ENCODE data around the gene CRTC1.
A peak's percentile ranks its signal among the peaks of the same experiment; 100 is the strongest.

CRTC1 gene

DNA sequence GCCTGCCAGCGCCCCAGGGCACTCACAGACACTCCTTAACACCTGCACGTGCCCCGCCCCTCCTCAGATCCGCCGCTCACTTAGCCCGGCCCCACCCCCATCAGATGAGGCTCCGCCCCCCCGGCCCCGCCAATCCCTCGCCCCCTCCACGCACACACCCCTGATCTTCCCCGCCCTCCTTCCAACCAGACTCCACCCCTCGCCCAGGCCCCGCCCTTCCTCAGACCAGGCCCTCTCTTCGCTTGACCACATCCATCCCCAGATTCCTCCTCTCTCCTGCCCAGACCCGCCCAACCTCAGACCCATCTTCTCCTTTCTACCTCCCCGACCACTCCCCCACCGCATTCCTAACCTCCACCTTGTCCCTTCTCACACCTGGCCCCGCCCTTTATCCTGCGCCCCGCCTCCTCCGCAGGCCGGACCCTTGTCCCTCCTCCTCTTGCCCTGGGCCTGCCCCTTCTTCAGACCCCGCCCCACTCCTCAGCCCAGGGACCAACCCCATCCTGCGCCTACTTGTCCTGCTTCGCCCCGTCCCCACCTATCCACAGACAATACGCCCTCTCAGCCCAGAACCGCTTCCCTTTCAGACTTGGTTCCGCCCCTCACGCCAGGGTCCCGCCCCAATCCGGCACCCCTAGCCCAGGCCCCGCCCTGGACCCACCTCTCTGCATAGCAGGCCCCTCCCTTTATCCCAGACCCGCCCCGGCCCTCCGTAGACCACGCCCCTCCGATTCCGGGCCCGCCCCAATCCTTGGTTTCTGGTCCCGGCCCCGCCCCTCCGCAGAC, 47.1 kb upstream of the CRTC1 start:
- DNase-seq (peak; percentile 99), ATAC-seq (ENCODE audit: insufficient read depth, low read depth) (peak; percentile 96)
- Histone ChIP-seq H3K4me2 (ENCODE audit: insufficient read depth, low read length) (peak overlapping the region; percentile 97), H3K79me2 (ENCODE audit: insufficient read depth, low read length) (peaks cover 44% of the 10 kb centered on the region), H3K27me3 (ENCODE audit: insufficient read depth, low read length, poor library complexity) (no peaks in the 10 kb centered on the region), H3K9ac (ENCODE audit: low read depth, low read length) (peak overlapping the region; percentile 93; the same call in 1 of the 2 replicates), H3K4me1 (ENCODE audit: insufficient read depth, low read length) (peaks cover 28% of the 10 kb centered on the region), H4K20me1 (ENCODE audit: insufficient read depth, low read length) (peaks cover 13% of the 10 kb centered on the region; the same call in 1 of the 2 replicates), H2AFZ (ENCODE audit: low read depth, low read length) (peak overlapping the region; percentile 89), H3K36me3 (ENCODE audit: insufficient read depth, low read length) (peaks cover 3% of the 10 kb centered on the region; the same call in 1 of the 2 replicates), H3K27ac (ENCODE audit: low read length) (peak overlapping the region; percentile 59), H3K9me3 (ENCODE audit: insufficient read depth, low read length, severe bottlenecking) (no peaks in the 10 kb centered on the region), H3K4me3 (ENCODE audit: low read depth in 1 of 2, low read length in 2 of 2) (peak overlapping the region; percentile 87 to 95; a peak in 3 of 4 replicates)
- TF ChIP-seq EZH2 (IDR thresholded peaks at IDR 0.05; ENCODE audit: borderline replicate concordance, low read depth, low read length, severe bottlenecking), result no peak
- TF ChIP-seq, protein P1, sequence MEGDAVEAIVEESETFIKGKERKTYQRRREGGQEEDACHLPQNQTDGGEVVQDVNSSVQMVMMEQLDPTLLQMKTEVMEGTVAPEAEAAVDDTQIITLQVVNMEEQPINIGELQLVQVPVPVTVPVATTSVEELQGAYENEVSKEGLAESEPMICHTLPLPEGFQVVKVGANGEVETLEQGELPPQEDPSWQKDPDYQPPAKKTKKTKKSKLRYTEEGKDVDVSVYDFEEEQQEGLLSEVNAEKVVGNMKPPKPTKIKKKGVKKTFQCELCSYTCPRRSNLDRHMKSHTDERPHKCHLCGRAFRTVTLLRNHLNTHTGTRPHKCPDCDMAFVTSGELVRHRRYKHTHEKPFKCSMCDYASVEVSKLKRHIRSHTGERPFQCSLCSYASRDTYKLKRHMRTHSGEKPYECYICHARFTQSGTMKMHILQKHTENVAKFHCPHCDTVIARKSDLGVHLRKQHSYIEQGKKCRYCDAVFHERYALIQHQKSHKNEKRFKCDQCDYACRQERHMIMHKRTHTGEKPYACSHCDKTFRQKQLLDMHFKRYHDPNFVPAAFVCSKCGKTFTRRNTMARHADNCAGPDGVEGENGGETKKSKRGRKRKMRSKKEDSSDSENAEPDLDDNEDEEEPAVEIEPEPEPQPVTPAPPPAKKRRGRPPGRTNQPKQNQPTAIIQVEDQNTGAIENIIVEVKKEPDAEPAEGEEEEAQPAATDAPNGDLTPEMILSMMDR (IDR thresholded peaks at IDR 0.05; ENCODE audit: borderline replicate concordance, extremely low read depth, low read length, poor library complexity, severe bottlenecking), result no peak

DNA sequence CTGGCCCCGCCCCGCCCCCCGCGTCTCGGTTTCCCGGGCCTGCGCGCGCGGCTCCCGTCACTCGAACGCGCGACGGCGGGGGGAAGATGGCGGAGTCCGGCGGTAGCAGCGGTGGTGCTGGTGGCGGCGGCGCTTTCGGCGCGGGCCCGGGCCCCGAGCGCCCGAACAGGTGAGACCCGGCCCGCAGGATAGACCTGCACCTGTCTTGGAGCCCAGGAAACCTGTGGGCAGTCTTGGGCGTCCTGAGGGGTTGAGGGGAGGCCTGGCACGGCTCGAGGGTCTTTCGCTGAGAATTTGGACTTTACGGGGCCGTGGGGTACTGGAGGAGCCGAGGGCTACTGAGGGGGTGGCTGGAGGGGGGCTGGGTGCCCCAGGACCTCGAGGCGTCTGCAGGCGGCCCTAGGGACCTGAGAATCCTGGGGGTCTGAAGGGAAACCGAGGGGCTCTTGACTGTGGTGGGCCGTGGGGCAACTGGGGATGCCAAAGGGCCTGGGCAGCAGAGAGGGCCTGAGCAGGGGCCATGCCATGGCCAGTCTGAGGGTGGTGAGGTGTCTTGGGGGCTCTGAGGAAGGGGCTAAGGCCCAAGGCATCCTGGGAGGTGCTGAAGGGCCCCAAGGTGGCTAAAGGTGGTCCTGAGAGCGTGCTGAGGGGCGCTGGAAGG, 46.4 kb upstream of the CRTC1 start, which contains the start of gene KLHL26:
Gene KLHL26, plus strand, starts transcription at position 60 of the 661 bp plus-strand sequence. Its CDS starts 27 bp downstream, at position 87.
- Histone ChIP-seq H3K27ac (ENCODE audit: low read length) (peak within 1 kb of the TSS; percentile 74), H3K4me2 (ENCODE audit: insufficient read depth, low read length) (peak within 1 kb of the TSS; percentile 97), H3K9me3 (ENCODE audit: insufficient read depth, low read length, severe bottlenecking) (no peaks in the 10 kb centered on the region), H3K79me2 (ENCODE audit: insufficient read depth, low read length) (peaks cover 49% of the 10 kb centered on the region), H3K9ac (ENCODE audit: low read depth, low read length) (peak within 1 kb of the TSS; percentile 93), H3K27me3 (ENCODE audit: insufficient read depth, low read length, poor library complexity) (no peaks in the 10 kb centered on the region), H3K4me1 (ENCODE audit: insufficient read depth, low read length) (peaks cover 28% of the 10 kb centered on the region), H3K36me3 (ENCODE audit: insufficient read depth, low read length) (peaks cover 3% of the 10 kb centered on the region; the same call in 1 of the 2 replicates), H4K20me1 (ENCODE audit: insufficient read depth, low read length) (peaks cover 16% of the 10 kb centered on the region; the same call in 1 of the 2 replicates), H3K4me3 (ENCODE audit: low read depth in 1 of 2, low read length in 2 of 2) (peak within 1 kb of the TSS; percentile 87 to 95), H2AFZ (ENCODE audit: low read depth, low read length) (peak within 1 kb of the TSS; percentile 89)
- DNase-seq (peak; percentile 13), ATAC-seq (ENCODE audit: insufficient read depth, low read depth) (no peak)
- TF ChIP-seq EZH2 (IDR thresholded peaks at IDR 0.05; ENCODE audit: borderline replicate concordance, low read depth, low read length, severe bottlenecking), result no peak
- TF ChIP-seq, protein P1 (IDR thresholded peaks at IDR 0.05; ENCODE audit: borderline replicate concordance, extremely low read depth, low read length, poor library complexity, severe bottlenecking), result no peak

DNA sequence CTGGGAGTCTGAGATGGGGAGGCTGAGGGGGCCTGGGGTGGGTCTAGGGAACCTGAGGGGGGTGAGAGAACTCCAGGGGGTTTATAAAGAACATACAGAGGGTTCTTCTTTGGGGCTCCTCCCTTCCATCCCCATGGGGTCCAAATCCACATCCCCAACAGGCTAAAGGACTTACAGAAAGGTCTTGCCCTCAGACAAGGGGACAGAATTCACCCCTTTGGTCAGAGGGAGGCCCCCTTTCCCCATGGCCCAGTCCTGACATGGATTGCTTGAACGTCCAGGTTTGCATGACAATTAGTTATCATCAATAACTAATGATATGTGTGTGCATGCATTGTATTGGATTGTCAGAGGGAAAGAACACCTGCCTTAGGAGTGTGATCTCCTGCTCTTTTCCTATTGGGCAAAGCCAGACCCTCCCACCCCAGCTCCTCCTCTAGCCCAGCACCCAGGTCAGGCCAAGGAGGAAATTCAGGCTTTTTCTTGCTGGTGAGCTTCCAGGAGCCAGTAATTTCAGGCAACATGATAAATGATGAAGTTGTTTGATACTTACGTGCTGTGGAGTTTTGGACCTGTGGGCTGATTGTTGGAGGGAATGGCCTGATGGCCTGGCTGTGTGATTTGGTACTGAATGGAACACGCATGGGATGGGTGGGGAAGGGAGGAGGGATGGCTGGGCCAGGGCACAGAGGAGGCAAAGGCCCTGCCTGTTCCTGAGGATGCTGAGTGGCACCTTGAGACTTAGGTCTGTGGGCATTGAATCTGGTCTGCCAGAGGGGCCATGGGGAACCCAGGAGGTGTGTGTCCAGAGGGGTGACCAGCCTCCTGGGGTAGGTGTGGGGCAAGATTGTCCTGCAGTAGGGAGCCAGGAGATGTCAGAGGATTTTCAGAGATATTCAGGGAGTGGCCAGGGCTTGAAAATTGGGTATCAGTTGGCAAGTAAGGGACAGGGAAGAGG, 45.5 kb upstream of the CRTC1 start:
- TF ChIP-seq, protein P1 (IDR thresholded peaks at IDR 0.05; ENCODE audit: borderline replicate concordance, extremely low read depth, low read length, poor library complexity, severe bottlenecking), result no peak
- no peak for TF ChIP-seq EZH2 (IDR thresholded peaks at IDR 0.05; ENCODE audit: borderline replicate concordance, low read depth, low read length, severe bottlenecking)
- peak overlapping the region; percentile 74 for H3K27ac ChIP-seq (ENCODE audit: low read length)

More for the DNA sequence above, 45.5 kb upstream of the CRTC1 start:
- Histone ChIP-seq H3K4me1 (ENCODE audit: insufficient read depth, low read length) (peaks cover 28% of the 10 kb centered on the region), H3K4me3 (ENCODE audit: low read depth in 1 of 2, low read length in 2 of 2) (peak overlapping the region; percentile 87 to 95), H3K4me2 (ENCODE audit: insufficient read depth, low read length) (peak overlapping the region; percentile 97), H3K79me2 (ENCODE audit: insufficient read depth, low read length) (peaks cover 55% of the 10 kb centered on the region), H3K9me3 (ENCODE audit: insufficient read depth, low read length, severe bottlenecking) (no peaks in the 10 kb centered on the region), H2AFZ (ENCODE audit: low read depth, low read length) (no peak overlapping the region), H3K27me3 (ENCODE audit: insufficient read depth, low read length, poor library complexity) (no peaks in the 10 kb centered on the region), H3K36me3 (ENCODE audit: insufficient read depth, low read length) (peaks cover 3% of the 10 kb centered on the region; the same call in 1 of the 2 replicates), H3K9ac (ENCODE audit: low read depth, low read length) (peak overlapping the region; percentile 93), H4K20me1 (ENCODE audit: insufficient read depth, low read length) (peaks cover 22% of the 10 kb centered on the region; the same call in 1 of the 2 replicates)
- ATAC-seq (ENCODE audit: insufficient read depth, low read depth), result no peak
- peak; percentile 21 for DNase-seq
